Right lobe of liver (tissue), 4 donors: ENCODE data around the gene COL18A1.

Experiments used
- POLR2A ChIP-seq: fragments of 450-650 bp; IDR thresholded peaks from one replicate; pipeline ENCODE4 v1.6.1; 2017; ENCODE audit warnings: antibody characterized with exemption, mild to moderate bottlenecking
- TF ChIP-seq, protein P1 (sequence below), 4 donors: fragments of 200-600 bp in 3 of 4; fragments of 450-650 bp in 1 of 4; IDR thresholded peaks; one replicate each; pipeline versions ENCODE4 v1.5.1 to v1.8.0; 2016 to 2022; ENCODE audit warnings: antibody characterized with exemption in 4 of 4, mild to moderate bottlenecking in 2 of 4
- donor health status: DM: no; HTN: no; CAD: no.
- donor health status: DM: no; HTN: no; CAD: no.
- donor health status: DM: no; HTN: yes; CAD: no.

DNA sequence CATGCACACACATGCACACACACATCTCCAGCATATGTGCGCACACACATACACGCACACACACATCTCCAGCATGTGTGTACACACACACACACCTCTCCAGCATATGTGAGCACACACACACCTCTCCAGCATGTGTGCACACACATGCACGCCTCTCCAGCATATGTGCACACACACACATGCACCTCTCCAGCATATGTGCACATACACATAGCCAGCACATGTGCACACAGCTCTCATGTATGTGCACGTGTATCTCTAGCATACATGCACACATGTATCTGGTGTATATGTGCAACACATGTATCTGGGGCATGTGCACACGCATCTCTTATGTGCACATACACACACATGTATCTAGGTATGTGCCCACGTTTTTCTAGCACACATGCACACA lies 79.4 kb downstream of the COL18A1 start:
- no peak for TF ChIP-seq POLR2A
- TF ChIP-seq, protein P1, sequence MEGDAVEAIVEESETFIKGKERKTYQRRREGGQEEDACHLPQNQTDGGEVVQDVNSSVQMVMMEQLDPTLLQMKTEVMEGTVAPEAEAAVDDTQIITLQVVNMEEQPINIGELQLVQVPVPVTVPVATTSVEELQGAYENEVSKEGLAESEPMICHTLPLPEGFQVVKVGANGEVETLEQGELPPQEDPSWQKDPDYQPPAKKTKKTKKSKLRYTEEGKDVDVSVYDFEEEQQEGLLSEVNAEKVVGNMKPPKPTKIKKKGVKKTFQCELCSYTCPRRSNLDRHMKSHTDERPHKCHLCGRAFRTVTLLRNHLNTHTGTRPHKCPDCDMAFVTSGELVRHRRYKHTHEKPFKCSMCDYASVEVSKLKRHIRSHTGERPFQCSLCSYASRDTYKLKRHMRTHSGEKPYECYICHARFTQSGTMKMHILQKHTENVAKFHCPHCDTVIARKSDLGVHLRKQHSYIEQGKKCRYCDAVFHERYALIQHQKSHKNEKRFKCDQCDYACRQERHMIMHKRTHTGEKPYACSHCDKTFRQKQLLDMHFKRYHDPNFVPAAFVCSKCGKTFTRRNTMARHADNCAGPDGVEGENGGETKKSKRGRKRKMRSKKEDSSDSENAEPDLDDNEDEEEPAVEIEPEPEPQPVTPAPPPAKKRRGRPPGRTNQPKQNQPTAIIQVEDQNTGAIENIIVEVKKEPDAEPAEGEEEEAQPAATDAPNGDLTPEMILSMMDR (IDR thresholded peaks at IDR 0.05) = no peak
